Left lung (tissue), 10 donors: ENCODE results near the gene RNF213. TPM values are rescaled to one million over a fixed set of nuclear protein-coding genes. Genes with fewer than 3 reads are reported as not detected.
A peak's percentile ranks its signal among the peaks of the same experiment; 100 is the strongest.

Experiments used
- ATAC-seq: fragments of 200-7000 bp; cut with Tn5 transposase; one replicate; pipeline ENCODE4 v1.9.1; 2020; ENCODE audit warnings: moderate library complexity
- DNase-seq, 4 donors: peaks; one replicate each; pipeline ENCODE4 v3.0.0-alpha.2; 2013 to 2020
- H3K27ac ChIP-seq, 2 donors: fragments of 200-600 bp; sonication (generic) in 1 of 2; one replicate each; pipeline versions ENCODE4 v1.5.0 to v1.8.0; 2020 to 2021
- H3K27me3 ChIP-seq, 2 donors: fragments of 200-600 bp; sonication (generic) in 1 of 2; one replicate each; pipeline versions ENCODE4 v1.5.0 to v1.8.0; 2020 to 2021
- H3K36me3 ChIP-seq, 2 donors: fragments of 200-600 bp; sonication (generic) in 1 of 2; one replicate each; pipeline versions ENCODE4 v1.5.0 to v1.8.0; 2020 to 2021
- H3K4me1 ChIP-seq, 2 donors: fragments of 200-600 bp; one replicate each; pipeline ENCODE4 v1.8.0; 2021
- H3K4me3 ChIP-seq, 2 donors: fragments of 200-600 bp; sonication (generic) in 1 of 2; one replicate each; pipeline versions ENCODE4 v1.5.0 to v1.8.0; 2020 to 2021; ENCODE audit warnings: mild to moderate bottlenecking in 1 of 2
- H3K9me3 ChIP-seq, 2 donors: fragments of 200-600 bp; sonication (generic) in 1 of 2; one replicate each; pipeline versions ENCODE4 v1.5.0 to v1.8.0; 2020 to 2021
- CTCF ChIP-seq, 2 donors: fragments of 200-600 bp; sonication (generic) in 1 of 2; IDR thresholded peaks; one replicate each; pipeline versions ENCODE4 v1.5.0 to v1.8.0; 2021; ENCODE audit warnings: antibody characterized with exemption in 2 of 2
- intact Hi-C, 2 donors: fragments of 100-400 bp; cut with DNase I; formaldehyde crosslinking; loops; one replicate each; pipeline versions ENCODE4 v1.11.2 to v1.14.2; 2022
- polyA plus RNA-seq, 6 donors: library from polyadenylated mRNA; unstranded; fragments of 120-200 nt; gene quantifications; one replicate each; pipeline ENCODE4 v1.2.1, GENCODE V29; 2013; ENCODE audit not compliant: insufficient read length in 6 of 6
- total RNA-seq, 2 donors: library from RNA; stranded (reverse); fragmentation: NEBNext Ultra II Directional; extraction: Animal tissue kit (Norgen Biotek cat#: 25700); gene quantifications; one replicate each; pipeline ENCODE4 v1.2.1, GENCODE V29; 2021
- donor health status: DM: no; HTN: yes; CAD: no.
- donor health status: DM: no; HTN: no; CAD: no.

Gene RNF213
- total and polyA plus RNA-seq, 8 donors = 89.0 to 264 (median 103) TPM

- peaks cover 0 to 97% of the 10 kb centered on the region in 2 donors for H3K36me3 ChIP-seq
- H3K27ac ChIP-seq = no peak overlapping the region
- H3K9me3 ChIP-seq = no peaks in the 10 kb centered on the region
- no peak for DNase-seq
- H3K4me3 ChIP-seq = no peak overlapping the region
- H3K27me3 ChIP-seq = no peaks in the 10 kb centered on the region
- intact Hi-C loops = no loop called here
- no peak for TF ChIP-seq CTCF (IDR thresholded peaks at IDR 0.05)
- no peaks in the 10 kb centered on the region for H3K4me1 ChIP-seq
- ATAC-seq = no peak
These were observed 93.7 kb downstream of the RNF213 start for GRCh38 chr17:80354336-80354735.

GRCh38 chr17:80356231-80356856 lies 95.7 kb downstream of the RNF213 start:
- intact Hi-C loops = no loop called here
- H3K4me1 ChIP-seq = no peaks in the 10 kb centered on the region
- peaks cover under 1 to 97% of the 10 kb centered on the region in 2 donors for H3K36me3 ChIP-seq

GRCh38 chr17:80358131-80358530 lies 97.5 kb downstream of the RNF213 start:
- intact Hi-C loops = no loop called here

More at GRCh38 chr17:80356231-80356856, 95.7 kb downstream of the RNF213 start:
- no peaks in the 10 kb centered on the region for H3K9me3 ChIP-seq
- DNase-seq (peak in 1 of 4 donors; percentile 65), ATAC-seq (no peak)
- TF ChIP-seq CTCF (IDR thresholded peaks at IDR 0.05) = no peak
- no peak overlapping the region for H3K27ac ChIP-seq
- H3K27me3 ChIP-seq = no peaks in the 10 kb centered on the region
- no peak overlapping the region for H3K4me3 ChIP-seq

GRCh38 chr17:80358861-80359260 lies 98.2 kb downstream of the RNF213 start:
- DNase-seq (no peak), ATAC-seq (no peak)
- no peak for TF ChIP-seq CTCF (IDR thresholded peaks at IDR 0.05)
- Histone ChIP-seq H3K4me3 (no peak overlapping the region), H3K27ac (no peak overlapping the region), H3K4me1 (no peaks in the 10 kb centered on the region), H3K27me3 (no peaks in the 10 kb centered on the region), H3K9me3 (no peaks in the 10 kb centered on the region), H3K36me3 (peaks cover 3 to 97% of the 10 kb centered on the region in 2 donors)
- intact Hi-C loops = no loop called here

More at GRCh38 chr17:80358131-80358530, 97.5 kb downstream of the RNF213 start:
- Histone ChIP-seq H3K36me3 (peaks cover 3 to 97% of the 10 kb centered on the region in 2 donors), H3K9me3 (no peaks in the 10 kb centered on the region), H3K4me3 (no peak overlapping the region), H3K27me3 (no peaks in the 10 kb centered on the region), H3K4me1 (no peaks in the 10 kb centered on the region), H3K27ac (no peak overlapping the region)
- ATAC-seq = no peak
- TF ChIP-seq CTCF (IDR thresholded peaks at IDR 0.05) = no peak
- peak in 1 of 4 donors; percentile 26 for DNase-seq

- H3K36me3 ChIP-seq = peaks cover 3 to 97% of the 10 kb centered on the region in 2 donors
- no peak for TF ChIP-seq CTCF (IDR thresholded peaks at IDR 0.05)
- H3K27ac ChIP-seq = no peak overlapping the region
- no peak overlapping the region for H3K4me3 ChIP-seq
- H3K27me3 ChIP-seq = no peaks in the 10 kb centered on the region
- no peaks in the 10 kb centered on the region for H3K4me1 ChIP-seq
- H3K9me3 ChIP-seq = no peaks in the 10 kb centered on the region
- intact Hi-C loops = no loop called here
- DNase-seq (no peak), ATAC-seq (no peak)
These were observed 98.9 kb downstream of the RNF213 start for GRCh38 chr17:80359422-80360110.
